ENCODE measurements around the gene KICS2. TPM values are rescaled to one million over a fixed set of nuclear protein-coding genes. Genes with fewer than 3 reads are reported as not detected.

The KICS2 gene
- total and polyA plus RNA-seq, 9 of the 15 experiments (the other 6 are each of a cell fraction or from before 2014, with no cell fraction given) = 2.3 to 6.4 (median 5.5) TPM

DNA sequence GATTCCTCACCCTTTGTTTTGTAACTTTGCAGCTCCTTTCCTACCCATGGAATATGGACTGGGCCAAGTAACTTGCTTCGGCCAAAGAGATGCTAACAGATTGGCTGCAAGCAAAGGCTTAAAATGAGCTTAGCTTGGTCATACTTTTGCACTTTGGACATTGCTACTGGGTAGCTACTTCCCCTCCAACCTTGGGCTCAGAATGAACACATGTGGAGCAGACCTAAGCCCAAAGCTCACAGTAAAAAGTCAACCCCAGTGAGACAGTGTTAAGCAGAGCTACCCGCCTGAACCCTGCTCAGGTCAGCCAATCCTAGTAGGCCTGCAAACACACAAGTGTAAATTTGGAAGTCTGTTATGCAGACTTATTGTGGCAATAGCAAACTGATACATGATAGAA lies 14.6 kb downstream of the KICS2 start:
- H2AFZ ChIP-seq (ENCODE audit: low read depth, low read length) = no peak overlapping the region
- POLR2A ChIA-PET = interaction anchor here (2.0 kb wide), 1 partner anchor 11 kb away, joined by 6 read pairs; no protein-coding TSS in a partner anchor
- no peaks in the 10 kb centered on the region for H3K9me1 ChIP-seq (ENCODE audit: control insufficient read depth, insufficient read depth, low read length)
- H3K27ac ChIP-seq (ENCODE audit: extremely low read depth, low read depth, low read length) = no peak overlapping the region
- WGBS (ENCODE audit: insufficient coverage, low coverage, missing lambda C conversion rate) = 84% methylated on average over 2 of the region's 2 CpGs
- FAIRE-seq (no peak), ATAC-seq (no peak), DNase-seq (ENCODE audit: extremely low read depth in 1 of 4, low spot score in 3 of 4) (no peak)
- TF ChIP-seq ZNF324 (CRISPR knock-in tag; IDR thresholded peaks at IDR 0.05) (no peak), POLR2AphosphoS5 (IDR thresholded peaks at IDR 0.05; ENCODE audit: control insufficient read depth, insufficient read depth, low read depth, low read length) (no peak), ZNF347 (CRISPR knock-in tag; IDR thresholded peaks at IDR 0.05; ENCODE audit: low read depth) (no peak), TSC22D4 (tag; IDR thresholded peaks at IDR 0.05) (no peak)
- TF ChIP-seq, protein P1, sequence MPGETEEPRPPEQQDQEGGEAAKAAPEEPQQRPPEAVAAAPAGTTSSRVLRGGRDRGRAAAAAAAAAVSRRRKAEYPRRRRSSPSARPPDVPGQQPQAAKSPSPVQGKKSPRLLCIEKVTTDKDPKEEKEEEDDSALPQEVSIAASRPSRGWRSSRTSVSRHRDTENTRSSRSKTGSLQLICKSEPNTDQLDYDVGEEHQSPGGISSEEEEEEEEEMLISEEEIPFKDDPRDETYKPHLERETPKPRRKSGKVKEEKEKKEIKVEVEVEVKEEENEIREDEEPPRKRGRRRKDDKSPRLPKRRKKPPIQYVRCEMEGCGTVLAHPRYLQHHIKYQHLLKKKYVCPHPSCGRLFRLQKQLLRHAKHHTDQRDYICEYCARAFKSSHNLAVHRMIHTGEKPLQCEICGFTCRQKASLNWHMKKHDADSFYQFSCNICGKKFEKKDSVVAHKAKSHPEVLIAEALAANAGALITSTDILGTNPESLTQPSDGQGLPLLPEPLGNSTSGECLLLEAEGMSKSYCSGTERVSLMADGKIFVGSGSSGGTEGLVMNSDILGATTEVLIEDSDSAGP (CRISPR knock-in tag; IDR thresholded peaks at IDR 0.05) = no peak
- H3K4me2 ChIP-seq (ENCODE audit: insufficient read depth, low read length) = no peak overlapping the region
- no TSS peak for BruUV-seq (replicated peaks)
- no peaks in the 10 kb centered on the region for H3K79me2 ChIP-seq (ENCODE audit: control insufficient read depth, insufficient read depth, low read length)
- H4K20me1 ChIP-seq (replicated peaks; ENCODE audit: control insufficient read depth, insufficient read depth, low read length) = no peaks in the 10 kb centered on the region
- intact Hi-C loops (cut with micrococcal nuclease) (no loop called here), in situ Hi-C loops (cut with MboI) (no loop called here)
- CTCF ChIA-PET (ENCODE audit: low intra/inter-chr PET ratio) = no interaction called here
- H3K9me3 ChIP-seq (replicated peaks; ENCODE audit: control insufficient read depth, insufficient read depth, low read depth, low read length) = no peaks in the 10 kb centered on the region
- no peaks in the 10 kb centered on the region for H3K4me1 ChIP-seq (replicated peaks in 1 of 2; ENCODE audit: control insufficient read depth in 2 of 2, insufficient read depth in 2 of 2, low read length in 2 of 2)
- H3K9ac ChIP-seq (ENCODE audit: insufficient read depth in 1 of 2, low read depth in 2 of 2, low read length in 2 of 2) = no peak overlapping the region
- no peak overlapping the region for H3K4me3 ChIP-seq
- H3K36me3 ChIP-seq (ENCODE audit: control insufficient read depth, insufficient read depth, low read length) = peaks cover 5% of the 10 kb centered on the region; the same call in 1 of the 3 replicates
- no peaks in the 10 kb centered on the region for H3K27me3 ChIP-seq (ENCODE audit: control insufficient read depth in 2 of 2, insufficient read depth in 2 of 2, low read length in 2 of 2)

Data from K562 (cell line).